ENCODE measurements around the gene LSAMP. TPM values are rescaled to one million over a fixed set of nuclear protein-coding genes. Genes with fewer than 3 reads are reported as not detected.

Gene LSAMP
- total RNA-seq, 1 experiment from 2014 or later: 3.1 TPM

DNA sequence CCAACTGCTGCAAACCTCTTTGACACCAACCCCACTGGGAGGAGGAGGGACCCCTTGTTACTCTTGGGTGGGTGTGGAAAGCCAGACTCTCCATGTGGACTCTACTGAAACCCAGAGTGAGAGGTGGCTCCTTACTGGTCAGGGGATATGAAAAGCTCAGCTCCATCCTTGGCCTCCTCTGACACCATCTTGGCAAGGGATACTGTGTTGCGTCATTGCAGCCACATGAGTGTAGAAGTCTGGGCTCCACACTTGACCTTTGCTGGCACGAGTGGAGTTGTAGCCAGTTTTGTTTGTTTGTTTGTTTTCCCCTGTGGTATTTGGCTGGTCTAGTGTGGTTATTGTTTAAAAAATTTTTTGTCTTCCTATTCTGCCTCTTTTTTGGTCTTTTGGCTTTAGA lies 532.9 kb downstream of the LSAMP start:
- no peak for ATAC-seq
- Histone ChIP-seq H3K4me1 (ENCODE audit: control insufficient read depth, insufficient read depth, low read length) (no peaks in the 10 kb centered on the region), H3K27ac (ENCODE audit: low read length) (no peak overlapping the region), H3K27me3 (ENCODE audit: control insufficient read depth, insufficient read depth, low read length) (no peaks in the 10 kb centered on the region), H3K9me3 (ENCODE audit: control insufficient read depth, insufficient read depth, low read depth, low read length) (no peaks in the 10 kb centered on the region), H3K4me3 (ENCODE audit: low read depth in 2 of 2, low read length in 2 of 2) (no peak overlapping the region), H3K36me3 (ENCODE audit: control insufficient read depth, insufficient read depth, low read length) (no peaks in the 10 kb centered on the region)
- intact Hi-C loops (cut with micrococcal nuclease; ENCODE audit: unreplicated experiment) (no loop called here), in situ Hi-C loops (cut with HindIII; ENCODE audit: low pct_unique_long_range_greater_than_20kb, low sequenced_read_pairs) (no loop called here)
- ChIA-PET CTCF (no interaction called here), POLR2A (no interaction called here)
- TF ChIP-seq SIN3A (IDR thresholded peaks at IDR 0.05; ENCODE audit: borderline replicate concordance, insufficient read depth, low read depth, low read length) (no peak), TCF7L2 (IDR thresholded peaks at IDR 0.05; ENCODE audit: low read depth, low read length) (no peak), POLR2AphosphoS5 (IDR thresholded peaks at IDR 0.05; ENCODE audit: low read depth, low read length) (no peak)
- TF ChIP-seq, protein P1, sequence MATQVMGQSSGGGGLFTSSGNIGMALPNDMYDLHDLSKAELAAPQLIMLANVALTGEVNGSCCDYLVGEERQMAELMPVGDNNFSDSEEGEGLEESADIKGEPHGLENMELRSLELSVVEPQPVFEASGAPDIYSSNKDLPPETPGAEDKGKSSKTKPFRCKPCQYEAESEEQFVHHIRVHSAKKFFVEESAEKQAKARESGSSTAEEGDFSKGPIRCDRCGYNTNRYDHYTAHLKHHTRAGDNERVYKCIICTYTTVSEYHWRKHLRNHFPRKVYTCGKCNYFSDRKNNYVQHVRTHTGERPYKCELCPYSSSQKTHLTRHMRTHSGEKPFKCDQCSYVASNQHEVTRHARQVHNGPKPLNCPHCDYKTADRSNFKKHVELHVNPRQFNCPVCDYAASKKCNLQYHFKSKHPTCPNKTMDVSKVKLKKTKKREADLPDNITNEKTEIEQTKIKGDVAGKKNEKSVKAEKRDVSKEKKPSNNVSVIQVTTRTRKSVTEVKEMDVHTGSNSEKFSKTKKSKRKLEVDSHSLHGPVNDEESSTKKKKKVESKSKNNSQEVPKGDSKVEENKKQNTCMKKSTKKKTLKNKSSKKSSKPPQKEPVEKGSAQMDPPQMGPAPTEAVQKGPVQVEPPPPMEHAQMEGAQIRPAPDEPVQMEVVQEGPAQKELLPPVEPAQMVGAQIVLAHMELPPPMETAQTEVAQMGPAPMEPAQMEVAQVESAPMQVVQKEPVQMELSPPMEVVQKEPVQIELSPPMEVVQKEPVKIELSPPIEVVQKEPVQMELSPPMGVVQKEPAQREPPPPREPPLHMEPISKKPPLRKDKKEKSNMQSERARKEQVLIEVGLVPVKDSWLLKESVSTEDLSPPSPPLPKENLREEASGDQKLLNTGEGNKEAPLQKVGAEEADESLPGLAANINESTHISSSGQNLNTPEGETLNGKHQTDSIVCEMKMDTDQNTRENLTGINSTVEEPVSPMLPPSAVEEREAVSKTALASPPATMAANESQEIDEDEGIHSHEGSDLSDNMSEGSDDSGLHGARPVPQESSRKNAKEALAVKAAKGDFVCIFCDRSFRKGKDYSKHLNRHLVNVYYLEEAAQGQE (IDR thresholded peaks at IDR 0.05; ENCODE audit: insufficient read depth in 1 of 2, low read depth in 2 of 2, low read length in 1 of 2): no peak
- TF ChIP-seq, protein P2, sequence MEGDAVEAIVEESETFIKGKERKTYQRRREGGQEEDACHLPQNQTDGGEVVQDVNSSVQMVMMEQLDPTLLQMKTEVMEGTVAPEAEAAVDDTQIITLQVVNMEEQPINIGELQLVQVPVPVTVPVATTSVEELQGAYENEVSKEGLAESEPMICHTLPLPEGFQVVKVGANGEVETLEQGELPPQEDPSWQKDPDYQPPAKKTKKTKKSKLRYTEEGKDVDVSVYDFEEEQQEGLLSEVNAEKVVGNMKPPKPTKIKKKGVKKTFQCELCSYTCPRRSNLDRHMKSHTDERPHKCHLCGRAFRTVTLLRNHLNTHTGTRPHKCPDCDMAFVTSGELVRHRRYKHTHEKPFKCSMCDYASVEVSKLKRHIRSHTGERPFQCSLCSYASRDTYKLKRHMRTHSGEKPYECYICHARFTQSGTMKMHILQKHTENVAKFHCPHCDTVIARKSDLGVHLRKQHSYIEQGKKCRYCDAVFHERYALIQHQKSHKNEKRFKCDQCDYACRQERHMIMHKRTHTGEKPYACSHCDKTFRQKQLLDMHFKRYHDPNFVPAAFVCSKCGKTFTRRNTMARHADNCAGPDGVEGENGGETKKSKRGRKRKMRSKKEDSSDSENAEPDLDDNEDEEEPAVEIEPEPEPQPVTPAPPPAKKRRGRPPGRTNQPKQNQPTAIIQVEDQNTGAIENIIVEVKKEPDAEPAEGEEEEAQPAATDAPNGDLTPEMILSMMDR (IDR thresholded peaks at IDR 0.05): no peak
- no peak for DNase-seq (ENCODE audit: low read depth, low spot score)
- no TSS peak for BruUV-seq (replicated peaks)

DNA sequence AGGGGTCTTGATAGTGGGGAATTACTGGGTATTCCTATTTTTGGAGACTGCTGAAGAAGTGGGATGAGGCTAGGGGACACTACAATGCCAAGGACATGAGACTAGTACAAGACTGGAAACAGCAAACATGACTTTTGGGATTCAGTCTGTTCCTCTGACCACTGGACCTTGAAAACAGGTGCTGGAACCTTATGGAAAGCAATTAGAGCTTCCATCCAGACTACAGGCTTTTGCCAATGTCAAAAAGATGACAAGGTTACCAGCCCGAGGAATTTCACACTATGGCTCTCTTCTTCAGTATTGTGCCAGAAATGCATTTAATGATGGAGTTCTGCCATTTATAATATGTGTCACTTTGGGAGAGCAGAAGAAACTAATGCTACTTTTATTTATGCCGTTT lies 539.4 kb downstream of the LSAMP start:
- no peaks in the 10 kb centered on the region for H3K4me1 ChIP-seq (ENCODE audit: control insufficient read depth, insufficient read depth, low read length)
- no peaks in the 10 kb centered on the region for H3K27me3 ChIP-seq (ENCODE audit: control insufficient read depth, insufficient read depth, low read length)
- ChIA-PET POLR2A (no interaction called here), CTCF (no interaction called here)
- intact Hi-C loops (cut with micrococcal nuclease; ENCODE audit: unreplicated experiment) (no loop called here), in situ Hi-C loops (cut with HindIII; ENCODE audit: low pct_unique_long_range_greater_than_20kb, low sequenced_read_pairs) (no loop called here)
- no peak for ATAC-seq
- no peak overlapping the region for H3K27ac ChIP-seq (ENCODE audit: low read length)
- H3K36me3 ChIP-seq (ENCODE audit: control insufficient read depth, insufficient read depth, low read length): no peaks in the 10 kb centered on the region
- no peak for DNase-seq (ENCODE audit: low read depth, low spot score)
- TF ChIP-seq TCF7L2 (IDR thresholded peaks at IDR 0.05; ENCODE audit: low read depth, low read length) (no peak), SIN3A (IDR thresholded peaks at IDR 0.05; ENCODE audit: borderline replicate concordance, insufficient read depth, low read depth, low read length) (no peak), POLR2AphosphoS5 (IDR thresholded peaks at IDR 0.05; ENCODE audit: low read depth, low read length) (no peak)
- TF ChIP-seq, protein P1 (IDR thresholded peaks at IDR 0.05; ENCODE audit: insufficient read depth in 1 of 2, low read depth in 2 of 2, low read length in 1 of 2): no peak
- TF ChIP-seq, protein P2 (IDR thresholded peaks at IDR 0.05): no peak
- BruUV-seq (replicated peaks): no TSS peak
- H3K4me3 ChIP-seq (ENCODE audit: low read depth in 2 of 2, low read length in 2 of 2): no peak overlapping the region
- H3K9me3 ChIP-seq (ENCODE audit: control insufficient read depth, insufficient read depth, low read depth, low read length): no peaks in the 10 kb centered on the region
